Brain microvascular endothelial cell (primary cell): Measurements from ENCODE around the gene SH3BP2.
A peak's percentile ranks its signal among the peaks of the same experiment; 100 is the strongest.

Experiments
- DNase-seq: peaks from one replicate; pipeline ENCODE4 v3.0.0-alpha.2; 2020
- H3K27ac ChIP-seq: fragments of 250-450 bp; sonication (Bioruptor Pico); 2 replicates; pipeline ENCODE4 v1.5.1; 2020; ENCODE audit warnings: mild to moderate bottlenecking, moderate library complexity
- H3K27me3 ChIP-seq: fragments of 250-450 bp; sonication (Bioruptor Pico); replicated peaks from 2 replicates; pipeline ENCODE4 v1.5.1; 2020; ENCODE audit warnings: mild to moderate bottlenecking
- H3K36me3 ChIP-seq: fragments of 250-450 bp; sonication (Bioruptor Pico); replicated peaks from 2 replicates; pipeline ENCODE4 v1.5.1; 2020; ENCODE audit warnings: mild to moderate bottlenecking
- H3K4me3 ChIP-seq: 2 replicates; pipeline ENCODE4 v1.5.1; 2011; ENCODE audit warnings: low read depth, mild to moderate bottlenecking, control low read depth, low read length, moderate library complexity
- CTCF ChIP-seq: IDR thresholded peaks from 2 replicates; pipeline ENCODE4 v1.5.1; 2011; ENCODE audit warnings: low read depth, mild to moderate bottlenecking, moderate library complexity, low read length, control low read depth, inconsistent platforms; ENCODE audit errors: missing control alignments
- in situ Hi-C: cut with HindIII; loops from 2 replicates; pipeline ENCODE4 v1.10.0; 2017; ENCODE audit warnings: low sequenced_read_pairs, low pct_ligation_motif_present

The SH3BP2 gene

GRCh38 chr4:2833671-2834000 is 40.8 kb downstream of the SH3BP2 start:
- no peak for TF ChIP-seq CTCF
- no peaks in the 10 kb centered on the region for H3K27me3 ChIP-seq
- no peak overlapping the region for H3K4me3 ChIP-seq
- DNase-seq: no peak
- in situ Hi-C loops: no loop called here
- no peak overlapping the region for H3K27ac ChIP-seq
- peaks cover 41% of the 10 kb centered on the region for H3K36me3 ChIP-seq

GRCh38 chr4:2834001-2834921 is 41.4 kb downstream of the SH3BP2 start:
- no peaks in the 10 kb centered on the region for H3K27me3 ChIP-seq
- no peak for DNase-seq
- H3K27ac ChIP-seq: no peak overlapping the region
- peaks cover 38% of the 10 kb centered on the region for H3K36me3 ChIP-seq
- in situ Hi-C loops: no loop called here
- H3K4me3 ChIP-seq: no peak overlapping the region
- no peak for TF ChIP-seq CTCF

GRCh38 chr4:2835978-2836377 is 43.1 kb downstream of the SH3BP2 start:
- no peak overlapping the region for H3K4me3 ChIP-seq
- H3K27ac ChIP-seq: no peak overlapping the region
- DNase-seq: no peak
- no peak for TF ChIP-seq CTCF
- H3K27me3 ChIP-seq: no peaks in the 10 kb centered on the region
- peaks cover 37% of the 10 kb centered on the region for H3K36me3 ChIP-seq
- in situ Hi-C loops: no loop called here

- in situ Hi-C loops: no loop called here
- DNase-seq: no peak
- Histone ChIP-seq H3K4me3 (no peak overlapping the region), H3K27me3 (no peaks in the 10 kb centered on the region), H3K36me3 (peaks cover 32% of the 10 kb centered on the region), H3K27ac (no peak overlapping the region)
- no peak for TF ChIP-seq CTCF
These were observed 43.5 kb downstream of the SH3BP2 start for GRCh38 chr4:2836391-2836859.

GRCh38 chr4:2837110-2837903 is 44.4 kb downstream of the SH3BP2 start:
- H3K27ac ChIP-seq: no peak overlapping the region
- peaks cover 23% of the 10 kb centered on the region for H3K36me3 ChIP-seq
- H3K4me3 ChIP-seq: no peak overlapping the region

More at GRCh38 chr4:2837110-2837903, 44.4 kb downstream of the SH3BP2 start:
- no peaks in the 10 kb centered on the region for H3K27me3 ChIP-seq
- no peak for DNase-seq
- peak; percentile 16 for TF ChIP-seq CTCF
- in situ Hi-C loops: no loop called here
